ENCODE measurements around the gene CHST3. TPM values are rescaled to one million over a fixed set of nuclear protein-coding genes. Genes with fewer than 3 reads are reported as not detected.

The CHST3 gene
- total and polyA plus RNA-seq, 9 of the 15 experiments (the other 6 are each of a cell fraction or from before 2014, with no cell fraction given): 0.01 to 1.3 (median 0.15) TPM

DNA sequence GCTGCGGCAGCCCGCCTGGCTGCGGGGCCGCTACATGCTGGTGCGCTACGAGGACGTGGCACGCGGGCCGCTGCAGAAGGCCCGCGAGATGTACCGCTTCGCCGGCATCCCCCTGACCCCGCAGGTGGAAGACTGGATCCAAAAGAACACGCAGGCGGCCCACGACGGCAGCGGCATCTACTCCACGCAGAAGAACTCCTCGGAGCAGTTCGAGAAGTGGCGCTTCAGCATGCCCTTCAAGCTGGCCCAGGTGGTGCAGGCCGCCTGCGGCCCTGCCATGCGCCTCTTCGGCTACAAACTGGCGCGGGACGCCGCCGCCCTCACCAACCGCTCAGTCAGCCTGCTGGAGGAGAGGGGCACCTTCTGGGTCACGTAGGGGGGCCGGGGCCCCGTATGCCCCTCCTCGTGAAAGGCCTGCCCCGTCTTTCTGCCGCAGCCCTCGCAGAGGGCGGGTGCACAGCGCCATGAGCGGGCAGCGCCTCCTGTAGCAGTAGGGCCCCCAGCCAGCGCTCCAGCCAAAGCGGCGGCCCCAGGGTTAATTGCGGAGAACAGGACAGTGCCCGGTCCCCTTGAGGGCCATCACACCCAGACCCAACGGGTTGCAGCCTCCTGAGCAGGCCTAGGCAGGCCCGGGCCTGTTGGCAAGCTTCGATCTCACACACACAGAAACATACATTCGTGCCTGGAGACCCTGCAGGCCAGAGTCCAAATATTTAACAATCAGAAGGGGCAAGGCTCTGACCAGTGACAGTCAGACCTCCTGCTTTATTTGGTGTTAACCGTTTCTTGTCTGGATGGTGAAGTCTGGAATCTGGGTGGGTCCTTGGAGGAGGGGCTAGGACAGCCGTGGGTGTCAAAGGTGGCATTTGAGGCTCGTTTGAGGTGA is 44.1 kb downstream of the CHST3 start:
- in situ Hi-C loops (cut with MboI) (no loop called here), intact Hi-C loops (cut with micrococcal nuclease) (no loop called here)
- CTCF ChIA-PET (ENCODE audit: low intra/inter-chr PET ratio): no interaction called here
- Histone ChIP-seq H3K36me3 (ENCODE audit: control insufficient read depth, insufficient read depth, low read length) (no peaks in the 10 kb centered on the region), H3K9me3 (replicated peaks; ENCODE audit: control insufficient read depth, insufficient read depth, low read depth, low read length) (no peaks in the 10 kb centered on the region), H3K27ac (ENCODE audit: extremely low read depth, low read depth, low read length) (no peak overlapping the region), H3K27me3 (ENCODE audit: control insufficient read depth in 2 of 2, insufficient read depth in 2 of 2, low read length in 2 of 2) (peaks cover 18 to 33% of the 10 kb centered on the region in 2 experiments), H3K4me3 (no peak overlapping the region), H3K79me2 (ENCODE audit: control insufficient read depth, insufficient read depth, low read length) (no peaks in the 10 kb centered on the region), H4K20me1 (replicated peaks; ENCODE audit: control insufficient read depth, insufficient read depth, low read length) (0 out of 2 replicates have a peak, but pooled peaks cover 5% of the 10 kb centered on the region), H3K9ac (ENCODE audit: insufficient read depth in 1 of 2, low read depth in 2 of 2, low read length in 2 of 2) (no peak overlapping the region), H3K4me2 (ENCODE audit: insufficient read depth, low read length) (no peak overlapping the region), H3K4me1 (replicated peaks in 1 of 2; ENCODE audit: control insufficient read depth in 2 of 2, insufficient read depth in 2 of 2, low read length in 2 of 2) (peaks cover 7 to 17% of the 10 kb centered on the region in 2 experiments; a peak in 2 of 5 replicates), H3K9me1 (ENCODE audit: control insufficient read depth, insufficient read depth, low read length) (no peaks in the 10 kb centered on the region), H2AFZ (ENCODE audit: low read depth, low read length) (no peak overlapping the region)
- no peak for FAIRE-seq
- 62% methylated on average over 43 of the region's 58 CpGs for WGBS (ENCODE audit: insufficient coverage, low coverage, missing lambda C conversion rate)
- TF ChIP-seq ZFX (CRISPR knock-in tag; IDR thresholded peaks at IDR 0.05) (peak; percentile 23; the same call in 1 of the 2 replicates), RBM22 (IDR thresholded peaks at IDR 0.05; ENCODE audit: low read depth, low read length, poor library complexity, severe bottlenecking) (no peak)
- ATAC-seq: no peak
- BruUV-seq (replicated peaks): no TSS peak
- POLR2A ChIA-PET: interaction anchor here (1.0 to 1.5 kb wide), 2 partner anchors 18 to 202 kb away, joined by 3 read pairs; no protein-coding TSS in a partner anchor
- DNase-seq (ENCODE audit: extremely low read depth in 1 of 4, low spot score in 3 of 4): no peak

- TF ChIP-seq ELF1 (tag; IDR thresholded peaks at IDR 0.05) (no peak), ZNF445 (CRISPR knock-in tag; IDR thresholded peaks at IDR 0.05; ENCODE audit: low read depth) (no peak), SNRNP70 (optimal IDR thresholded peaks at IDR 0.05; ENCODE audit: low read depth, low read length) (no peak), KAT2B (IDR thresholded peaks at IDR 0.05; ENCODE audit: low read depth, low read length) (no peak), IRF1 (CRISPR knock-in tag; IDR thresholded peaks at IDR 0.05; ENCODE audit: borderline replicate concordance) (no peak)
- 28% methylated on average over 9 of the region's 9 CpGs for WGBS (ENCODE audit: insufficient coverage, low coverage, missing lambda C conversion rate)
- H3K36me3 ChIP-seq (ENCODE audit: control insufficient read depth, insufficient read depth, low read length): no peaks in the 10 kb centered on the region
- no peaks in the 10 kb centered on the region for H3K9me3 ChIP-seq (replicated peaks; ENCODE audit: control insufficient read depth, insufficient read depth, low read depth, low read length)
- BruUV-seq (replicated peaks): no TSS peak
- in situ Hi-C loops (cut with MboI): no loop called here
- H3K4me3 ChIP-seq: no peak overlapping the region
- no peaks in the 10 kb centered on the region for H3K9me1 ChIP-seq (ENCODE audit: control insufficient read depth, insufficient read depth, low read length)
- no peak for DNase-seq (ENCODE audit: extremely low read depth in 1 of 4, low spot score in 3 of 4)
- no peak for ATAC-seq
- 0 out of 2 replicates have a peak, but pooled peaks cover 5% of the 10 kb centered on the region for H4K20me1 ChIP-seq (replicated peaks; ENCODE audit: control insufficient read depth, insufficient read depth, low read length)
- H3K79me2 ChIP-seq (ENCODE audit: control insufficient read depth, insufficient read depth, low read length): no peaks in the 10 kb centered on the region
- no peak overlapping the region for H3K27ac ChIP-seq (ENCODE audit: extremely low read depth, low read depth, low read length)
- no peak for FAIRE-seq
- H2AFZ ChIP-seq (ENCODE audit: low read depth, low read length): no peak overlapping the region; the same call in 1 of the 2 replicates
- POLR2A ChIA-PET: interaction anchor here (0.6 to 1.0 kb wide), 2 partner anchors 86 to 203 kb away, joined by 3 read pairs; no protein-coding TSS in a partner anchor
- peaks cover 7 to 17% of the 10 kb centered on the region in 2 experiments; a peak in 2 of 5 replicates for H3K4me1 ChIP-seq (replicated peaks in 1 of 2; ENCODE audit: control insufficient read depth in 2 of 2, insufficient read depth in 2 of 2, low read length in 2 of 2)
- no peak overlapping the region for H3K4me2 ChIP-seq (ENCODE audit: insufficient read depth, low read length)
- intact Hi-C loops (cut with micrococcal nuclease): no loop called here
- no peak overlapping the region for H3K9ac ChIP-seq (ENCODE audit: insufficient read depth in 1 of 2, low read depth in 2 of 2, low read length in 2 of 2)
- CTCF ChIA-PET (ENCODE audit: low intra/inter-chr PET ratio): no interaction called here
- peaks cover 25 to 40% of the 10 kb centered on the region in 2 experiments for H3K27me3 ChIP-seq (ENCODE audit: control insufficient read depth in 2 of 2, insufficient read depth in 2 of 2, low read length in 2 of 2)
Measured at GRCh38 chr10:72009051-72009424, 44.8 kb downstream of the CHST3 start.

All from K562 (cell line).